Esophagus muscularis mucosa (tissue), 4 donors: ENCODE results near the gene OLFML2B.

Experiments used
- CTCF ChIP-seq, 3 experiments: fragments of 200-600 bp in 2 of 3; fragments of 450-650 bp in 1 of 3; sonication (generic) in 2 of 3; IDR thresholded peaks; one replicate each; pipeline ENCODE4 v1.5.1; 2017 to 2019; ENCODE audit warnings: antibody characterized with exemption in 3 of 3, mild to moderate bottlenecking in 2 of 3, moderate library complexity in 1 of 3
- EP300 ChIP-seq: sonication (generic); formaldehyde crosslinking; IDR thresholded peaks from one replicate; pipeline ENCODE4 v1.6.1; 2017; ENCODE audit warnings: antibody characterized with exemption
- POLR2A ChIP-seq: fragments of 450-650 bp; IDR thresholded peaks from one replicate; pipeline ENCODE4 v1.6.1; 2017; ENCODE audit warnings: antibody characterized with exemption, moderate library complexity, mild to moderate bottlenecking, low read depth

GRCh38 chr1:162035241-162035640 is 11.6 kb upstream of the OLFML2B start:
- TF ChIP-seq CTCF (IDR thresholded peaks at IDR 0.05) (no peak), POLR2A (no peak), EP300 (no peak)
